ENCODE data around the gene TMEM97.

TMEM97 gene

DNA sequence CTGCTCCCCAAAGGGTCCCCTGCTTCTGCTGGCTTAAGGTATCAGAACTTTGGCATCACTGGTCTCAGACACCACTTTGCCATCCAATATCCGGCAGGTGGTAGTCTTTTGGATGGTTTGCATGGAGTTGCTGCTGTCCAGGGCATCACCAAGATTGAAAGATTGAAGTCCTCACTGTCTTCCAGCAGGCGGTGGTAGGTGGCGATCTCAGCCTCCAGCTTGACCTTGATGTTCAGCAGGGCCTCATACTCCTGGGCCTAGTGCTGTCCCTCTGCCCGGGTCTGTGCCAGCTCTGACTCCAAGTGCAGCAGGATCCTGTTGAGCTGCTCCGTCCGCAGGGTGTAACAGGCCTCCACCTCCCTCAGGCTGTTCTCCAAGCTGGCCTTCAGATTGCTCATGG lies 43.0 kb upstream of the TMEM97 start:
- no peak for ATAC-seq
- TF ChIP-seq CSDC2 (CRISPR knock-in tag; IDR thresholded peaks at IDR 0.05) (no peak), ISL1 (CRISPR knock-in tag; IDR thresholded peaks at IDR 0.05) (no peak), GLIS3 (CRISPR knock-in tag; IDR thresholded peaks at IDR 0.05) (no peak), RARB (CRISPR knock-in tag; IDR thresholded peaks at IDR 0.05) (no peak), ZFP30 (CRISPR knock-in tag; IDR thresholded peaks at IDR 0.05) (no peak), BACH2 (CRISPR knock-in tag; IDR thresholded peaks at IDR 0.05; ENCODE audit: borderline replicate concordance) (no peak), OSR1 (CRISPR knock-in tag; IDR thresholded peaks at IDR 0.05) (no peak), SNAI2 (CRISPR knock-in tag; IDR thresholded peaks at IDR 0.05) (no peak), ZNF8 (CRISPR knock-in tag; IDR thresholded peaks at IDR 0.05) (no peak), ESRRG (CRISPR knock-in tag; IDR thresholded peaks at IDR 0.05) (no peak), TOX (CRISPR knock-in tag; IDR thresholded peaks at IDR 0.05; ENCODE audit: borderline replicate concordance) (no peak), TCF4 (CRISPR knock-in tag; IDR thresholded peaks at IDR 0.05; ENCODE audit: borderline replicate concordance) (no peak), ARNTL (CRISPR knock-in tag; IDR thresholded peaks at IDR 0.05; ENCODE audit: borderline replicate concordance, low read depth) (no peak), ZC3H10 (CRISPR knock-in tag; IDR thresholded peaks at IDR 0.05) (no peak), ZFP3 (CRISPR knock-in tag; IDR thresholded peaks at IDR 0.05) (no peak), ZNF565 (CRISPR knock-in tag; conservative IDR thresholded peaks at IDR 0.05; ENCODE audit: low read depth) (no peak)
- TF ChIP-seq, protein P1, sequence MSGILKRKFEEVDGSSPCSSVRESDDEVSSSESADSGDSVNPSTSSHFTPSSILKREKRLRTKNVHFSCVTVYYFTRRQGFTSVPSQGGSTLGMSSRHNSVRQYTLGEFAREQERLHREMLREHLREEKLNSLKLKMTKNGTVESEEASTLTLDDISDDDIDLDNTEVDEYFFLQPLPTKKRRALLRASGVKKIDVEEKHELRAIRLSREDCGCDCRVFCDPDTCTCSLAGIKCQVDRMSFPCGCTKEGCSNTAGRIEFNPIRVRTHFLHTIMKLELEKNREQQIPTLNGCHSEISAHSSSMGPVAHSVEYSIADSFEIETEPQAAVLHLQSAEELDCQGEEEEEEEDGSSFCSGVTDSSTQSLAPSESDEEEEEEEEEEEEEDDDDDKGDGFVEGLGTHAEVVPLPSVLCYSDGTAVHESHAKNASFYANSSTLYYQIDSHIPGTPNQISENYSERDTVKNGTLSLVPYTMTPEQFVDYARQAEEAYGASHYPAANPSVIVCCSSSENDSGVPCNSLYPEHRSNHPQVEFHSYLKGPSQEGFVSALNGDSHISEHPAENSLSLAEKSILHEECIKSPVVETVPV (CRISPR knock-in tag; IDR thresholded peaks at IDR 0.05): no peak
- TF ChIP-seq, protein P2, sequence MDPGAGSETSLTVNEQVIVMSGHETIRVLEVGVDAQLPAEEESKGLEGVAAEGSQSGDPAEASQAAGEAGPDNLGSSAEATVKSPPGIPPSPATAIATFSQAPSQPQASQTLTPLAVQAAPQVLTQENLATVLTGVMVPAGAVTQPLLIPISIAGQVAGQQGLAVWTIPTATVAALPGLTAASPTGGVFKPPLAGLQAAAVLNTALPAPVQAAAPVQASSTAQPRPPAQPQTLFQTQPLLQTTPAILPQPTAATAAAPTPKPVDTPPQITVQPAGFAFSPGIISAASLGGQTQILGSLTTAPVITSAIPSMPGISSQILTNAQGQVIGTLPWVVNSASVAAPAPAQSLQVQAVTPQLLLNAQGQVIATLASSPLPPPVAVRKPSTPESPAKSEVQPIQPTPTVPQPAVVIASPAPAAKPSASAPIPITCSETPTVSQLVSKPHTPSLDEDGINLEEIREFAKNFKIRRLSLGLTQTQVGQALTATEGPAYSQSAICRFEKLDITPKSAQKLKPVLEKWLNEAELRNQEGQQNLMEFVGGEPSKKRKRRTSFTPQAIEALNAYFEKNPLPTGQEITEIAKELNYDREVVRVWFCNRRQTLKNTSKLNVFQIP (CRISPR knock-in tag; IDR thresholded peaks at IDR 0.05; ENCODE audit: borderline replicate concordance, low read depth): no peak
- TF ChIP-seq, protein P3, sequence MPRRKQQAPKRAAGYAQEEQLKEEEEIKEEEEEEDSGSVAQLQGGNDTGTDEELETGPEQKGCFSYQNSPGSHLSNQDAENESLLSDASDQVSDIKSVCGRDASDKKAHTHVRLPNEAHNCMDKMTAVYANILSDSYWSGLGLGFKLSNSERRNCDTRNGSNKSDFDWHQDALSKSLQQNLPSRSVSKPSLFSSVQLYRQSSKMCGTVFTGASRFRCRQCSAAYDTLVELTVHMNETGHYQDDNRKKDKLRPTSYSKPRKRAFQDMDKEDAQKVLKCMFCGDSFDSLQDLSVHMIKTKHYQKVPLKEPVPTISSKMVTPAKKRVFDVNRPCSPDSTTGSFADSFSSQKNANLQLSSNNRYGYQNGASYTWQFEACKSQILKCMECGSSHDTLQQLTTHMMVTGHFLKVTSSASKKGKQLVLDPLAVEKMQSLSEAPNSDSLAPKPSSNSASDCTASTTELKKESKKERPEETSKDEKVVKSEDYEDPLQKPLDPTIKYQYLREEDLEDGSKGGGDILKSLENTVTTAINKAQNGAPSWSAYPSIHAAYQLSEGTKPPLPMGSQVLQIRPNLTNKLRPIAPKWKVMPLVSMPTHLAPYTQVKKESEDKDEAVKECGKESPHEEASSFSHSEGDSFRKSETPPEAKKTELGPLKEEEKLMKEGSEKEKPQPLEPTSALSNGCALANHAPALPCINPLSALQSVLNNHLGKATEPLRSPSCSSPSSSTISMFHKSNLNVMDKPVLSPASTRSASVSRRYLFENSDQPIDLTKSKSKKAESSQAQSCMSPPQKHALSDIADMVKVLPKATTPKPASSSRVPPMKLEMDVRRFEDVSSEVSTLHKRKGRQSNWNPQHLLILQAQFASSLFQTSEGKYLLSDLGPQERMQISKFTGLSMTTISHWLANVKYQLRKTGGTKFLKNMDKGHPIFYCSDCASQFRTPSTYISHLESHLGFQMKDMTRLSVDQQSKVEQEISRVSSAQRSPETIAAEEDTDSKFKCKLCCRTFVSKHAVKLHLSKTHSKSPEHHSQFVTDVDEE (CRISPR knock-in tag; IDR thresholded peaks at IDR 0.05): no peak
- TF ChIP-seq, protein P4, sequence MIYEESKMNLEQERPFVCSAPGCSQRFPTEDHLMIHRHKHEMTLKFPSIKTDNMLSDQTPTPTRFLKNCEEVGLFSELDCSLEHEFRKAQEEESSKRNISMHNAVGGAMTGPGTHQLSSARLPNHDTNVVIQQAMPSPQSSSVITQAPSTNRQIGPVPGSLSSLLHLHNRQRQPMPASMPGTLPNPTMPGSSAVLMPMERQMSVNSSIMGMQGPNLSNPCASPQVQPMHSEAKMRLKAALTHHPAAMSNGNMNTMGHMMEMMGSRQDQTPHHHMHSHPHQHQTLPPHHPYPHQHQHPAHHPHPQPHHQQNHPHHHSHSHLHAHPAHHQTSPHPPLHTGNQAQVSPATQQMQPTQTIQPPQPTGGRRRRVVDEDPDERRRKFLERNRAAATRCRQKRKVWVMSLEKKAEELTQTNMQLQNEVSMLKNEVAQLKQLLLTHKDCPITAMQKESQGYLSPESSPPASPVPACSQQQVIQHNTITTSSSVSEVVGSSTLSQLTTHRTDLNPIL (CRISPR knock-in tag; IDR thresholded peaks at IDR 0.05; ENCODE audit: low read depth): no peak

DNA sequence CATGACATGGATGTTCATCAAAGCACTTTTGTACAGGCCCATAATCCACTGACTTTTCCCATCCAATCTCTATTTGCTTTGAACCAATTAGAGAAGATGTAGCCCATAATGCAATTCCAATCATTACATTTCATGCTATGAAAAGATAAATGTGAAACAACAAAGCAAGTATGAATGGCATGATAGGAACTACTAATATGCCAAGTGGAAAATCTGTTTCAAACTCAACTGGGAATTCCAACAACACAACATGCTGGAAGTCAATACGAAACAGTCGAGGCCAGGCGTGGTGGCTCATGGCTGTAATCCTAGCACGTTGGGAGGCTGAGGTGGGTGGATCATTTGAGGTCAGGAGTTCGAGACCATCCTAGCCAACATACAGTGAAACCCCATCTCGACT lies 39.6 kb upstream of the TMEM97 start:
- ATAC-seq: no peak
- TF ChIP-seq ZNF70 (CRISPR knock-in tag; IDR thresholded peaks at IDR 0.05) (no peak), RARB (CRISPR knock-in tag; IDR thresholded peaks at IDR 0.05) (no peak), ZFP30 (CRISPR knock-in tag; IDR thresholded peaks at IDR 0.05) (no peak)
- TF ChIP-seq, protein P1 (CRISPR knock-in tag; IDR thresholded peaks at IDR 0.05): no peak

DNA sequence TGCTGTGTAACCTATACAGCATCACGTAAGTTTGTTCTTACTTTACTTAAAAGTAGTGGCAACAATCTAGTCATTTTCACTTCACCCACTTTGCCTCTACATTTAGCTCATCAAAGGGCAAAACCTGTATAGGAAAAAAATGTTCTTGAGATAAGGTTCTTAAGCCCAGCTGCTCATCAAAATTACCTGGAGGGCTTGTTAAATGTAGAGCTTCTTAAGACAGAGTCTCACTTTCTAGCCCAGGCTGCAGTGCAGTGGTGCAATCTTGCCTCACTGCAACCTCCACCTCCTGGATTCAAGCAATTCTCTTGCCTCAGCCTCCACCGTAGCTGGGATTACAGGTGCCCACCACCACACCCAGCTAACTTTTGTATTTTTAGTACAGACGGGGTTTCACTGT lies 38.2 kb upstream of the TMEM97 start:
- no peak for ATAC-seq
- TF ChIP-seq SNAI2 (CRISPR knock-in tag; IDR thresholded peaks at IDR 0.05) (no peak), GLIS3 (CRISPR knock-in tag; IDR thresholded peaks at IDR 0.05) (no peak), ARNTL (CRISPR knock-in tag; IDR thresholded peaks at IDR 0.05; ENCODE audit: borderline replicate concordance, low read depth) (no peak), TCF4 (CRISPR knock-in tag; IDR thresholded peaks at IDR 0.05; ENCODE audit: borderline replicate concordance) (no peak), ZNF565 (CRISPR knock-in tag; conservative IDR thresholded peaks at IDR 0.05; ENCODE audit: low read depth) (no peak), OSR1 (CRISPR knock-in tag; IDR thresholded peaks at IDR 0.05) (no peak), PPARA (CRISPR knock-in tag; IDR thresholded peaks at IDR 0.05; ENCODE audit: borderline replicate concordance) (no peak)
- TF ChIP-seq, protein P3 (CRISPR knock-in tag; IDR thresholded peaks at IDR 0.05): no peak
- TF ChIP-seq, protein P2 (CRISPR knock-in tag; IDR thresholded peaks at IDR 0.05; ENCODE audit: borderline replicate concordance, low read depth): no peak
- TF ChIP-seq, protein P5, sequence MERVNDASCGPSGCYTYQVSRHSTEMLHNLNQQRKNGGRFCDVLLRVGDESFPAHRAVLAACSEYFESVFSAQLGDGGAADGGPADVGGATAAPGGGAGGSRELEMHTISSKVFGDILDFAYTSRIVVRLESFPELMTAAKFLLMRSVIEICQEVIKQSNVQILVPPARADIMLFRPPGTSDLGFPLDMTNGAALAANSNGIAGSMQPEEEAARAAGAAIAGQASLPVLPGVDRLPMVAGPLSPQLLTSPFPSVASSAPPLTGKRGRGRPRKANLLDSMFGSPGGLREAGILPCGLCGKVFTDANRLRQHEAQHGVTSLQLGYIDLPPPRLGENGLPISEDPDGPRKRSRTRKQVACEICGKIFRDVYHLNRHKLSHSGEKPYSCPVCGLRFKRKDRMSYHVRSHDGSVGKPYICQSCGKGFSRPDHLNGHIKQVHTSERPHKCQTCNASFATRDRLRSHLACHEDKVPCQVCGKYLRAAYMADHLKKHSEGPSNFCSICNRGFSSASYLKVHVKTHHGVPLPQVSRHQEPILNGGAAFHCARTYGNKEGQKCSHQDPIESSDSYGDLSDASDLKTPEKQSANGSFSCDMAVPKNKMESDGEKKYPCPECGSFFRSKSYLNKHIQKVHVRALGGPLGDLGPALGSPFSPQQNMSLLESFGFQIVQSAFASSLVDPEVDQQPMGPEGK (CRISPR knock-in tag; IDR thresholded peaks at IDR 0.05; ENCODE audit: borderline replicate concordance): no peak

Data from SK-N-SH treated with all-trans-retinoic acid at 6 μM for 48 hours (cell line).